ENCODE results near the gene GUCY1B1.

DNA sequence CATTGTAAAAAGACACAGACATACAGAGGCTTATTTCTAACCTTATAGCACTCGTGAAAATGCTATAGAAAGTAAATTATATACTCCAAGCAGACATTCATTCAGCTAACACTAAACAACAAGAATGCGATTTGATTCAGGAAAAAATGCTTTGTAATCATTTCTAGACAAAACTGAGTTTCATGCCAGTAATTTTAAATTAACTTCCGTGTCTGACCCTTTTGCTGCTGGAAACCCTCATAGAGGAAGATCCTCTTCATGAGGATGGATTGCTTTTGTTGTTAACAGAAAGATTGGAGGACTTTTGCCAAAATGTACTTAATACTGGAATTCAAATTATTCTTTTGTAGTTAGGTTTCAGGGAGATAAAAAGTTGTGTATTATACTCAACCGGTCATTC is 48.9 kb upstream of the GUCY1B1 start:
- TF ChIP-seq TP53 (CRISPR knock-in tag; IDR thresholded peaks at IDR 0.05) (no peak), CTCF (IDR thresholded peaks at IDR 0.05) (no peak), RFX5 (IDR thresholded peaks at IDR 0.05) (no peak), HOXA7 (CRISPR knock-in tag; IDR thresholded peaks at IDR 0.05) (no peak), CBX2 (IDR thresholded peaks at IDR 0.05; ENCODE audit: borderline replicate concordance, low read depth) (no peak)
- TF ChIP-seq, protein P1, sequence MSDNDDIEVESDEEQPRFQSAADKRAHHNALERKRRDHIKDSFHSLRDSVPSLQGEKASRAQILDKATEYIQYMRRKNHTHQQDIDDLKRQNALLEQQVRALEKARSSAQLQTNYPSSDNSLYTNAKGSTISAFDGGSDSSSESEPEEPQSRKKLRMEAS (IDR thresholded peaks at IDR 0.05), result no peak
